B cell (primary cell): ENCODE data around the gene MAP3K6. TPM values are rescaled to one million over a fixed set of nuclear protein-coding genes. Genes with fewer than 3 reads are reported as not detected.

Source experiments
- ATAC-seq: fragments of 200-7000 bp; cut with Tn5 transposase; one replicate; pipeline ENCODE4 v1.10.0; 2021; ENCODE audit warnings: low read depth, mild to moderate bottlenecking, moderate number of reproducible peaks, moderate library complexity
- CTCF ChIA-PET: fragments of 350-600 bp; sonication (Branson Sonifier 250); formaldehyde crosslinking; loops from one replicate; lab custom pipeline; 2021; ENCODE audit warnings: antibody characterized with exemption, inconsistent platforms; lab: Charles Lee
- POLR2A ChIA-PET: fragments of 350-600 bp; sonication (Branson Sonifier 250); formaldehyde crosslinking; loops from one replicate; lab custom pipeline; 2021; ENCODE audit warnings: antibody characterized with exemption; lab: Charles Lee
- DNase-seq: peaks from one replicate; pipeline ENCODE4 v3.0.0; 2013
- H2AFZ ChIP-seq: 2 replicates; pipeline ENCODE4 v1.6.1; 2012; ENCODE audit warnings: mild to moderate bottlenecking, low read depth, low read length; ENCODE audit not compliant: insufficient read depth, poor library complexity, severe bottlenecking
- H3K27ac ChIP-seq, 2 donors: 1 replicate in 1 of 2; 2 replicates in 1 of 2; pipeline ENCODE4 v1.5.1; 2012 to 2013; ENCODE audit warnings: low read length in 2 of 2, mild to moderate bottlenecking in 2 of 2, moderate library complexity in 1 of 2
- H3K27me3 ChIP-seq, 4 experiments: fragments of 200-600 bp in 1 of 4; sonication (generic) in 1 of 4; replicated peaks in 1 of 4; 1 replicate in 2 of 4; 2 replicates in 2 of 4; pipeline versions ENCODE4 v1.6.1 to v1.7.0; 2013 to 2016; ENCODE audit warnings: low read length in 3 of 4, mild to moderate bottlenecking in 2 of 4, mixed read lengths in 1 of 4, moderate library complexity in 1 of 4; ENCODE audit not compliant: insufficient read depth in 4 of 4, control insufficient read depth in 3 of 4; ENCODE audit errors: control extremely low read depth in 1 of 4
- H3K36me3 ChIP-seq, 2 experiments: replicated peaks in 1 of 2; 1 replicate in 1 of 2; 2 replicates in 1 of 2; pipeline versions ENCODE4 v1.6.1 to v1.7.1; 2013; ENCODE audit warnings: low read length in 1 of 2; ENCODE audit not compliant: insufficient read depth in 2 of 2, control insufficient read depth in 1 of 2; ENCODE audit errors: control extremely low read depth in 1 of 2, extremely low read depth in 1 of 2
- H3K4me1 ChIP-seq, 2 donors: fragments of 200-600 bp in 1 of 2; sonication (generic) in 1 of 2; 1 replicate in 1 of 2; 2 replicates in 1 of 2; pipeline versions ENCODE4 v1.5.1 to v1.6.1; 2013 to 2017; ENCODE audit warnings: low read length in 2 of 2; ENCODE audit not compliant: control insufficient read depth in 2 of 2, insufficient read depth in 2 of 2
- H3K4me2 ChIP-seq: replicated peaks from 2 replicates; pipeline ENCODE3; 2012; ENCODE audit warnings: mild to moderate bottlenecking, low read depth, low read length; ENCODE audit not compliant: poor library complexity, severe bottlenecking
- H3K4me3 ChIP-seq, 5 experiments: fragments of 200-600 bp in 1 of 5; sonication (generic) in 1 of 5; 1 replicate in 3 of 5; 2 replicates in 2 of 5; pipeline versions ENCODE4 v1.5.1 to v1.7.0; 2011 to 2016; ENCODE audit warnings: low read length in 4 of 5, mild to moderate bottlenecking in 4 of 5, low read depth in 2 of 5, control low read depth in 1 of 5, moderate library complexity in 1 of 5; ENCODE audit not compliant: insufficient read depth in 1 of 5; ENCODE audit errors: control extremely low read depth in 1 of 5, extremely low read depth in 1 of 5
- H3K79me2 ChIP-seq: fragments of 200-600 bp; sonication (generic); one replicate; pipeline ENCODE4 v1.6.0; 2016; ENCODE audit warnings: low read length; ENCODE audit not compliant: control insufficient read depth, insufficient read depth
- H3K9ac ChIP-seq: fragments of 200-600 bp; sonication (generic); 2 replicates; pipeline ENCODE4 v1.6.1; 2017; ENCODE audit warnings: mild to moderate bottlenecking, low read length, moderate library complexity
- H3K9me3 ChIP-seq, 3 donors: one replicate each; pipeline versions ENCODE4 v1.6.1 to v1.7.1; 2013; ENCODE audit warnings: low read length in 2 of 3; ENCODE audit not compliant: control insufficient read depth in 2 of 3, insufficient read depth in 1 of 3; ENCODE audit errors: control extremely low read depth in 1 of 3
- H4K20me1 ChIP-seq: 2 replicates; pipeline ENCODE4 v1.6.0; 2012; ENCODE audit warnings: mild to moderate bottlenecking, low read length; ENCODE audit not compliant: insufficient read depth, control insufficient read depth, poor library complexity, severe bottlenecking
- H3K27ac Mint-ChIP-seq: one replicate; pipeline ENCODE4 v1.8.0; 2021; ENCODE audit warnings: mixed read lengths
- H3K27me3 Mint-ChIP-seq: one replicate; pipeline ENCODE4 v1.8.0; 2021; ENCODE audit warnings: mixed read lengths
- H3K4me1 Mint-ChIP-seq: one replicate; pipeline ENCODE4 v1.8.0; 2021; ENCODE audit warnings: mixed read lengths
- H3K4me3 Mint-ChIP-seq: one replicate; pipeline ENCODE4 v1.8.0; 2021; ENCODE audit warnings: mixed read lengths
- H3K9me3 Mint-ChIP-seq: one replicate; pipeline ENCODE4 v1.8.0; 2022; ENCODE audit warnings: mixed read lengths; ENCODE audit not compliant: insufficient read depth
- CTCF ChIP-seq: fragments of 200-600 bp; IDR thresholded peaks from one replicate; pipeline ENCODE4 v1.8.0; 2022; ENCODE audit warnings: antibody characterized with exemption, mild to moderate bottlenecking
- EZH2 ChIP-seq: IDR thresholded peaks from 2 replicates; pipeline ENCODE4 v1.6.1; 2012; ENCODE audit warnings: borderline replicate concordance, low read depth, mild to moderate bottlenecking, moderate library complexity, low read length; ENCODE audit not compliant: insufficient read depth, poor library complexity, severe bottlenecking
- WGBS: methylation state at CpG from one replicate; pipeline ENCODE4 v1.1.5; 2013; ENCODE audit warnings: missing lambda C conversion rate; ENCODE audit not compliant: insufficient coverage; 5-methylcytosine and 5-hydroxymethylcytosine counted together
- intact Hi-C: fragments of 100-400 bp; cut with micrococcal nuclease; formaldehyde crosslinking; loops from one replicate; pipeline ENCODE4 v1.10.0; 2022
- polyA plus RNA-seq: library from polyadenylated mRNA; depleted of rRNA; stranded (reverse); fragments of >200 nt; gene quantifications from 2 replicates; pipeline ENCODE4 v1.2.3, GENCODE V29; 2012
- total RNA-seq, 2 donors: library from RNA; stranded (reverse); fragments of 120-200 nt in 1 of 2; gene quantifications; 1 replicate in 1 of 2; 2 replicates in 1 of 2; pipeline versions ENCODE4 v1.2.3 to v1.2.4, GENCODE V29; 2013 to 2022

MAP3K6 gene
- total and polyA plus RNA-seq, 2 donors (not counting 1 experiment from before 2014, with no cell fraction given): 9.4 to 11.0 TPM

GRCh38 chr1:27398405-27399149 is 31.8 kb upstream of the MAP3K6 start:
- Histone ChIP-seq H2AFZ (no peak overlapping the region), H3K4me3 (no peak overlapping the region), H3K27ac (peak overlapping the region in 1 of 2 donors; percentile 38), H3K9ac (no peak overlapping the region), H3K9me3 (no peaks in the 10 kb centered on the region), H3K4me2 (no peak overlapping the region), H3K27me3 (no peaks in the 10 kb centered on the region), H3K79me2 (no peaks in the 10 kb centered on the region), H4K20me1 (no peaks in the 10 kb centered on the region), H3K4me1 (peaks cover 22 to 35% of the 10 kb centered on the region in 2 donors), H3K36me3 (no peaks in the 10 kb centered on the region)
- DNase-seq: no peak
- ChIA-PET POLR2A (no interaction called here), CTCF (interaction anchor here (0.6 to 7.8 kb wide), 11 partner anchors 11 to 352 kb away, joined by 3 to 402 read pairs (median 4); partner anchors contain the start of gene AHDC1)
- no peak for ATAC-seq
- Mint-ChIP-seq H3K27ac (peak overlapping the region; percentile 56), H3K4me3 (no peak overlapping the region), H3K27me3 (no peaks in the 10 kb centered on the region), H3K4me1 (peaks cover 36% of the 10 kb centered on the region), H3K9me3 (no peaks in the 10 kb centered on the region)
- TF ChIP-seq CTCF: no peak
- no peak for TF ChIP-seq EZH2
- intact Hi-C loops: loop anchor here (10.0 kb wide), 1 partner anchor 164 kb away; the partner anchor contains the start of gene WDTC1
- 90% methylated on average over 2 of the region's 4 CpGs for WGBS

- Mint-ChIP-seq H3K27me3 (no peaks in the 10 kb centered on the region), H3K4me1 (peaks cover 29% of the 10 kb centered on the region), H3K27ac (peak overlapping the region; percentile 32), H3K9me3 (no peaks in the 10 kb centered on the region), H3K4me3 (no peak overlapping the region)
- Histone ChIP-seq H3K27me3 (no peaks in the 10 kb centered on the region), H3K27ac (no peak overlapping the region), H3K9me3 (no peaks in the 10 kb centered on the region), H3K4me1 (peaks cover 15 to 29% of the 10 kb centered on the region in 2 donors), H3K4me2 (no peak overlapping the region), H3K4me3 (no peak overlapping the region), H3K36me3 (no peaks in the 10 kb centered on the region), H4K20me1 (no peaks in the 10 kb centered on the region), H2AFZ (no peak overlapping the region), H3K9ac (no peak overlapping the region), H3K79me2 (no peaks in the 10 kb centered on the region)
- TF ChIP-seq EZH2 (no peak), CTCF (no peak)
- intact Hi-C loops: loop anchor here (10.0 kb wide), 1 partner anchor 163 kb away; the partner anchor contains the start of gene WDTC1
- WGBS: 90% methylated on average over 5 of the region's 7 CpGs
- ATAC-seq: no peak
- DNase-seq: no peak
- POLR2A ChIA-PET: interaction anchor here (1.2 kb wide), 1 partner anchor 101 kb away, joined by 3 read pairs; no protein-coding TSS in a partner anchor
- CTCF ChIA-PET: interaction anchor here (1.3 to 7.8 kb wide), 8 partner anchors 10 to 265 kb away, joined by 3 to 402 read pairs (median 14); partner anchors contain the start of gene AHDC1
Measured at GRCh38 chr1:27397749-27398148, 31.0 kb upstream of the MAP3K6 start.
